ENCODE measurements around the gene BRD3. TPM values are rescaled to one million over a fixed set of nuclear protein-coding genes. Genes with fewer than 3 reads are reported as not detected.
A peak's percentile ranks its signal among the peaks of the same experiment; 100 is the strongest.

BRD3 gene
- total and polyA plus RNA-seq, 11 donors = 10.3 to 37.3 (median 27.5) TPM

GRCh38 chr9:134046894-134047681 is 20.7 kb downstream of the BRD3 start:
- H3K27me3 ChIP-seq = no peaks in the 10 kb centered on the region
- no peak overlapping the region for H3K27ac ChIP-seq
- H3K9me3 ChIP-seq = no peaks in the 10 kb centered on the region
- DNase-seq (peak in 1 of 5 donors; percentile 27), ATAC-seq (no peak)
- intact Hi-C loops (cut with DNase I) = no loop called here
- 75 to 85% (median 83%) methylated on average over 15 to 21 of the region's 21 CpGs for WGBS, 4 donors
- peaks cover 0 to 28% (median 8%) of the 10 kb centered on the region in 12 donors for H3K4me1 ChIP-seq
- no peak for TF ChIP-seq CTCF (IDR thresholded peaks at IDR 0.05)
- TF ChIP-seq POLR2A (IDR thresholded peaks at IDR 0.05) = no peak
- peaks cover 0 to 99% (median 89%) of the 10 kb centered on the region in 9 donors for H3K36me3 ChIP-seq
- H3K4me3 ChIP-seq = no peak overlapping the region

GRCh38 chr9:134045841-134046544 is 21.8 kb downstream of the BRD3 start:
- DNase-seq (no peak), ATAC-seq (no peak)
- Histone ChIP-seq H3K4me1 (peaks cover 0 to 28% (median 8%) of the 10 kb centered on the region in 12 donors), H3K27ac (no peak overlapping the region), H3K4me3 (no peak overlapping the region), H3K9me3 (no peaks in the 10 kb centered on the region), H3K27me3 (no peaks in the 10 kb centered on the region), H3K36me3 (peaks cover 0 to 99% (median 90%) of the 10 kb centered on the region in 9 donors)
- TF ChIP-seq POLR2A (IDR thresholded peaks at IDR 0.05) (no peak), CTCF (IDR thresholded peaks at IDR 0.05) (no peak)
- intact Hi-C loops (cut with DNase I) = no loop called here
- 84 to 87% (median 86%) methylated on average over 13 to 26 of the region's 26 CpGs for WGBS, 4 donors

GRCh38 chr9:134044944-134045343 is 22.9 kb downstream of the BRD3 start:
- Histone ChIP-seq H3K9me3 (no peaks in the 10 kb centered on the region), H3K36me3 (peaks cover 0 to 99% (median 87%) of the 10 kb centered on the region in 9 donors), H3K27ac (no peak overlapping the region), H3K27me3 (no peaks in the 10 kb centered on the region), H3K4me3 (no peak overlapping the region), H3K4me1 (peaks cover 0 to 27% (median 8%) of the 10 kb centered on the region in 12 donors)
- TF ChIP-seq POLR2A (IDR thresholded peaks at IDR 0.05) (no peak), CTCF (IDR thresholded peaks at IDR 0.05) (no peak)
- intact Hi-C loops (cut with DNase I) = no loop called here
- DNase-seq (peak in 1 of 5 donors; percentile 33), ATAC-seq (no peak)
- WGBS, 4 donors = 85 to 90% (median 88%) methylated on average over 12 of the region's 12 CpGs

- Histone ChIP-seq H3K36me3 (peaks cover 0 to 99% (median 88%) of the 10 kb centered on the region in 9 donors), H3K4me1 (peaks cover 0 to 14% (median under 1%) of the 10 kb centered on the region in 12 donors), H3K27me3 (no peaks in the 10 kb centered on the region), H3K9me3 (peaks cover 0 to 7% (median 0%) of the 10 kb centered on the region in 12 donors), H3K27ac (no peak overlapping the region), H3K4me3 (no peak overlapping the region)
- DNase-seq (peak in 1 of 5 donors; percentile 16), ATAC-seq (no peak)
- intact Hi-C loops (cut with DNase I) = no loop called here
- WGBS, 4 donors = 84 to 90% (median 86%) methylated on average over 10 to 11 of the region's 11 CpGs
- no peak for TF ChIP-seq CTCF (IDR thresholded peaks at IDR 0.05)
- TF ChIP-seq POLR2A (IDR thresholded peaks at IDR 0.05) = no peak
These were observed 24.3 kb downstream of the BRD3 start for GRCh38 chr9:134043531-134043988.

Measured in heart left ventricle (tissue), 16 donors.